PC-9 (cell line): ENCODE measurements around the gene RALGPS2. TPM values are rescaled to one million over a fixed set of nuclear protein-coding genes. Genes with fewer than 3 reads are reported as not detected.

Experiments
- BruUV-seq: library from RNA; stranded (reverse); fragments of 400-500 nt; replicated peaks from 2 replicates; lab custom pipeline; 2021; lab: Mats Ljungman, UMichigan
- CTCF ChIA-PET: fragments of 300-600 bp; sonication (Branson Sonifier 250); formaldehyde crosslinking; loops from one replicate; lab custom pipeline; 2022; ENCODE audit warnings: antibody characterized with exemption; lab: Charles Lee
- POLR2A ChIA-PET: fragments of 300-600 bp; sonication (Branson Sonifier 250); formaldehyde crosslinking; loops from one replicate; lab custom pipeline; 2022; ENCODE audit warnings: antibody characterized with exemption; ENCODE audit not compliant: unreplicated experiment; lab: Charles Lee
- DNase-seq, 2 experiments: peaks; one replicate each; pipeline versions ENCODE4 v3.0.0 to v3.0.0-alpha.2; 2015 to 2022; ENCODE audit warnings: mixed read lengths in 1 of 2
- H2AFZ ChIP-seq: fragments of 200-600 bp; sonication (generic); 2 replicates; pipeline ENCODE4 v1.8.1; 2017; ENCODE audit warnings: antibody characterized with exemption
- H3F3A ChIP-seq: fragments of 200-600 bp; sonication (generic); 2 replicates; pipeline ENCODE4 v1.8.1; 2017; ENCODE audit warnings: antibody characterized with exemption, mild to moderate bottlenecking, low read depth; ENCODE audit not compliant: insufficient read depth
- H3K27ac ChIP-seq: fragments of 200-600 bp; sonication (generic); 2 replicates; pipeline ENCODE4 v1.6.1; 2016; ENCODE audit warnings: mixed run types
- H3K27me3 ChIP-seq: fragments of 200-600 bp; sonication (generic); 2 replicates; pipeline ENCODE4 v1.6.1; 2016; ENCODE audit warnings: low read depth, mixed run types; ENCODE audit not compliant: insufficient read depth
- H3K36me3 ChIP-seq: fragments of 200-600 bp; sonication (generic); 2 replicates; pipeline ENCODE4 v1.6.1; 2016; ENCODE audit warnings: low read depth, mixed run types
- H3K4me1 ChIP-seq: fragments of 200-600 bp; sonication (generic); replicated peaks from 2 replicates; pipeline ENCODE4 v1.6.1; 2016; ENCODE audit warnings: mixed run types; ENCODE audit not compliant: insufficient read depth
- H3K4me2 ChIP-seq: fragments of 200-600 bp; sonication (generic); 2 replicates; pipeline ENCODE4 v1.6.1; 2017; ENCODE audit warnings: mixed run types
- H3K4me3 ChIP-seq: fragments of 200-600 bp; sonication (generic); 2 replicates; pipeline ENCODE4 v1.6.1; 2016; ENCODE audit warnings: mixed run types
- H3K79me2 ChIP-seq: fragments of 200-600 bp; sonication (generic); 2 replicates; pipeline ENCODE4 v1.6.1; 2017; ENCODE audit warnings: low read depth, mixed run types
- H3K9me2 ChIP-seq: fragments of 200-600 bp; sonication (generic); 2 replicates; pipeline ENCODE4 v1.8.1; 2017; ENCODE audit warnings: mild to moderate bottlenecking; ENCODE audit not compliant: insufficient read depth
- H3K9me3 ChIP-seq: fragments of 200-600 bp; sonication (generic); 2 replicates; pipeline ENCODE4 v1.8.1; 2016; ENCODE audit warnings: low read depth; ENCODE audit not compliant: insufficient read depth
- H4K20me1 ChIP-seq: fragments of 200-600 bp; sonication (generic); 2 replicates; pipeline ENCODE4 v1.8.1; 2017; ENCODE audit not compliant: insufficient read depth
- CTCF ChIP-seq: fragments of 200-600 bp; sonication (generic); conservative IDR thresholded peaks from 2 replicates; pipeline ENCODE4 v1.6.1; 2017; ENCODE audit warnings: mixed run types, antibody characterized with exemption, mild to moderate bottlenecking, moderate library complexity
- EZH2 ChIP-seq: fragments of 200-600 bp; sonication (generic); IDR thresholded peaks from 2 replicates; pipeline ENCODE4 v1.8.0; 2017; ENCODE audit warnings: antibody characterized with exemption, low read depth
- intact Hi-C: fragments of 100-400 bp; cut with micrococcal nuclease; formaldehyde crosslinking; loops from one replicate; pipeline ENCODE4 v1.10.0; 2022; ENCODE audit not compliant: unreplicated experiment
- total RNA-seq: library from RNA; stranded (reverse); gene quantifications from 2 replicates; pipeline ENCODE4 v1.2.3, GENCODE V29; 2021

The RALGPS2 gene
- total RNA-seq, 1 experiment from 2014 or later, result 62.4 TPM

GRCh38 chr1:178938101-178938958, 213.3 kb downstream of the RALGPS2 start:
- no peaks in the 10 kb centered on the region for H3K27me3 ChIP-seq
- H3K9me3 ChIP-seq, result no peaks in the 10 kb centered on the region
- no peaks in the 10 kb centered on the region for H3F3A ChIP-seq
- no peaks in the 10 kb centered on the region for H3K36me3 ChIP-seq
- H3K27ac ChIP-seq, result no peak overlapping the region
- ChIA-PET POLR2A (interaction anchor here (0.8 kb wide), 1 partner anchor 993 kb away, joined by 4 read pairs; no protein-coding TSS in a partner anchor), CTCF (no interaction called here)
- H4K20me1 ChIP-seq, result no peaks in the 10 kb centered on the region
- DNase-seq, result no peak
- no peak for TF ChIP-seq CTCF
- TF ChIP-seq EZH2, result no peak
- H3K4me2 ChIP-seq, result no peak overlapping the region
- no peaks in the 10 kb centered on the region for H3K4me1 ChIP-seq
- intact Hi-C loops, result no loop called here
- H3K9me2 ChIP-seq, result no peaks in the 10 kb centered on the region
- H3K4me3 ChIP-seq, result no peak overlapping the region
- H3K79me2 ChIP-seq, result no peaks in the 10 kb centered on the region
- H2AFZ ChIP-seq, result no peak overlapping the region
- no TSS peak for BruUV-seq

- Histone ChIP-seq H3K9me3 (no peaks in the 10 kb centered on the region), H3K36me3 (no peaks in the 10 kb centered on the region), H4K20me1 (no peaks in the 10 kb centered on the region), H3F3A (no peaks in the 10 kb centered on the region), H3K9me2 (no peaks in the 10 kb centered on the region), H3K4me3 (no peak overlapping the region), H3K27me3 (no peaks in the 10 kb centered on the region), H3K27ac (no peak overlapping the region), H3K4me1 (no peaks in the 10 kb centered on the region), H3K79me2 (no peaks in the 10 kb centered on the region), H2AFZ (no peak overlapping the region), H3K4me2 (no peak overlapping the region)
- DNase-seq, result no peak
- CTCF ChIA-PET, result no interaction called here
- intact Hi-C loops, result no loop called here
- no peak for TF ChIP-seq CTCF
- TF ChIP-seq EZH2, result no peak
- POLR2A ChIA-PET, result no interaction called here
- BruUV-seq, result no TSS peak
Observed at GRCh38 chr1:178938959-178939317, 213.9 kb downstream of the RALGPS2 start.

GRCh38 chr1:178939338-178940067, 214.5 kb downstream of the RALGPS2 start:
- no peak for DNase-seq
- Histone ChIP-seq H4K20me1 (no peaks in the 10 kb centered on the region), H3K4me1 (no peaks in the 10 kb centered on the region), H3K4me3 (no peak overlapping the region), H3F3A (no peaks in the 10 kb centered on the region), H3K9me3 (no peaks in the 10 kb centered on the region), H3K4me2 (no peak overlapping the region), H3K27ac (no peak overlapping the region), H2AFZ (no peak overlapping the region), H3K79me2 (no peaks in the 10 kb centered on the region), H3K9me2 (no peaks in the 10 kb centered on the region), H3K27me3 (no peaks in the 10 kb centered on the region), H3K36me3 (no peaks in the 10 kb centered on the region)
- intact Hi-C loops, result no loop called here
- ChIA-PET CTCF (no interaction called here), POLR2A (no interaction called here)
- BruUV-seq, result no TSS peak
- no peak for TF ChIP-seq CTCF
- no peak for TF ChIP-seq EZH2
